LNCaP clone FGC (cell line): ENCODE data around the gene KCNJ6.

ENCODE experiments used
- DNase-seq: peaks from one replicate; pipeline ENCODE4 v3.0.0-alpha.2; 2011; ENCODE audit warnings: low read depth
- H3K4me3 ChIP-seq: 2 replicates; pipeline ENCODE4 v1.5.1; 2011; ENCODE audit warnings: mild to moderate bottlenecking, low read depth, low read length, control low read depth
- CTCF ChIP-seq: IDR thresholded peaks from 2 replicates; pipeline ENCODE4 v1.5.1; 2012; ENCODE audit warnings: mild to moderate bottlenecking; ENCODE audit not compliant: control insufficient read depth, insufficient read depth; ENCODE audit errors: extremely low read depth

KCNJ6 gene

GRCh38 chr21:37815893-37816292 lies 100.4 kb downstream of the KCNJ6 start:
- no peak overlapping the region for H3K4me3 ChIP-seq
- TF ChIP-seq CTCF: no peak
- DNase-seq: no peak

GRCh38 chr21:37811711-37812110 lies 104.5 kb downstream of the KCNJ6 start:
- H3K4me3 ChIP-seq: no peak overlapping the region
- no peak for TF ChIP-seq CTCF
- DNase-seq: no peak

DNA sequence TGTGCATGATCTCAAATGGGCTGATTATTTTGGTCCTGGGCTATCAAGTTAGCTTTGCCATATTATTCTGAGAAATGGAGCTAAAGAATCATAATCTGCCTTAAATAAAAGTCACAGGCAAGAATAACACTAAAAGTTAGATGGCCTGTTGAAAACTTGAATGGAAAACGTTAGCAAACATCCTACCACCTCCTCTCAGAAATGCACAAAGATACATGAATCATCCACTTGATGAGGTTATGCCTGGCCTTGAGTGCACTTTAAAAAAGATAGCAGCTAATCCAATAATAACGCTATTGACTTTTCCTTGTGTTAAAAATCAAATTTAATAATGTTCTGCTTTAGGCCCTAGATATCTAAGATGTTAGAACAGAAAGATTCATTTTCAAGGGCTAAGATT lies 108.0 kb downstream of the KCNJ6 start:
- DNase-seq: no peak
- TF ChIP-seq CTCF: no peak
- no peak overlapping the region for H3K4me3 ChIP-seq

GRCh38 chr21:37805266-37805665 lies 111.0 kb downstream of the KCNJ6 start:
- H3K4me3 ChIP-seq: no peak overlapping the region
- no peak for DNase-seq
- TF ChIP-seq CTCF: no peak

- DNase-seq: no peak
- H3K4me3 ChIP-seq: no peak overlapping the region
- no peak for TF ChIP-seq CTCF
Measured at GRCh38 chr21:37804001-37804400, 112.3 kb downstream of the KCNJ6 start.

DNA sequence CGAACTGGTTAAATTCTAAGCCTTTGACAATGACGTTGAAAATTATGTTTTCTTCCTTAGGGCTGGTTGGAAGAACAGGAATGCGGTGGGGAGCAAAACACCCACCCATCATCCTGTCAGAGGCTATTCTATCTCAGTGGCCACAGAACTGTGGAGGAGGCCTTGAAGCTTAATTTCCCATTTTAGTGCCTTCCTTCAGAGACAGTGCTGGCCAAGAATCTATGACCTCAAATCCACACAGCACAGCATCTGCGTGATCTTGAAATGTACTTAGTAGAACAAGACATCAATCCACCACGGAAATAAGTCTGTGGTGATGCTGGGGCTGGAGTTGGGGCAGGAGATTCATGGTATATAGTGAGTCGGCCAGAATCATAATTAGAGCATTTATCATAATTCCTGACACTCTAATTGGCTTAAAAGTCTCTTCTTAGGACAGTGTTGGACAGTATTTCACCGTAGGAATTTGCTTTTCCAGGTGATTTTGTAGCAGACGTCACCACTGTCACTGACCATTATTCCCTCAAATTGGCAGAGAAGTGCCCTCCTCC lies 113.1 kb downstream of the KCNJ6 start:
- no peak for TF ChIP-seq CTCF
- H3K4me3 ChIP-seq: no peak overlapping the region
- DNase-seq: no peak

GRCh38 chr21:37800456-37801061 lies 115.7 kb downstream of the KCNJ6 start:
- DNase-seq: no peak
- no peak overlapping the region for H3K4me3 ChIP-seq
- TF ChIP-seq CTCF: no peak
